MM.1S (cell line): ENCODE measurements around the gene AVPR1B.

Experiments used
- DNase-seq: peaks from one replicate; pipeline ENCODE4 v3.0.0-alpha.2; 2015
- H2AFZ ChIP-seq: fragments of 300-600 bp; sonication (generic); 2 replicates; pipeline ENCODE4 v1.6.0; 2016; ENCODE audit warnings: antibody characterized with exemption, low read length
- H3F3A ChIP-seq: fragments of 300-600 bp; sonication (generic); 2 replicates; pipeline ENCODE4 v1.6.1; 2016; ENCODE audit warnings: mild to moderate bottlenecking, antibody characterized with exemption, low read length, moderate library complexity, mixed read lengths; ENCODE audit not compliant: insufficient read depth
- H3K27ac ChIP-seq: fragments of 300-600 bp; sonication (generic); 2 replicates; pipeline ENCODE4 v1.5.1; 2016; ENCODE audit warnings: mild to moderate bottlenecking, low read length
- H3K27me3 ChIP-seq: fragments of 300-600 bp; sonication (generic); replicated peaks from 2 replicates; pipeline ENCODE4 v1.6.0; 2016; ENCODE audit warnings: low read length; ENCODE audit not compliant: insufficient read depth
- H3K36me3 ChIP-seq: fragments of 300-600 bp; sonication (generic); replicated peaks from 2 replicates; pipeline ENCODE4 v1.6.1; 2016; ENCODE audit warnings: mild to moderate bottlenecking, low read length, mixed read lengths; ENCODE audit not compliant: insufficient read depth
- H3K4me1 ChIP-seq: fragments of 300-600 bp; sonication (generic); 2 replicates; pipeline ENCODE4 v1.6.1; 2016; ENCODE audit warnings: low read length, mixed read lengths
- H3K4me2 ChIP-seq: fragments of 300-600 bp; sonication (generic); 2 replicates; pipeline ENCODE4 v1.6.0; 2016; ENCODE audit warnings: low read depth, low read length
- H3K4me3 ChIP-seq: fragments of 300-600 bp; sonication (generic); 2 replicates; pipeline ENCODE4 v1.5.1; 2016; ENCODE audit warnings: low read length, mixed read lengths
- H3K79me2 ChIP-seq: fragments of 300-600 bp; sonication (generic); 2 replicates; pipeline ENCODE4 v1.6.1; 2016; ENCODE audit warnings: mixed run types, low read length, mixed read lengths
- H3K9ac ChIP-seq: fragments of 300-600 bp; sonication (generic); 2 replicates; pipeline ENCODE4 v1.6.1; 2016; ENCODE audit warnings: low read length, mixed read lengths
- H3K9me2 ChIP-seq: fragments of 300-600 bp; sonication (generic); replicated peaks from 2 replicates; pipeline ENCODE4 v1.6.1; 2016; ENCODE audit warnings: mild to moderate bottlenecking, low read length, mixed read lengths; ENCODE audit not compliant: insufficient read depth
- H3K9me3 ChIP-seq: fragments of 300-600 bp; sonication (generic); replicated peaks from 2 replicates; pipeline ENCODE4 v1.6.1; 2016; ENCODE audit warnings: mild to moderate bottlenecking, low read length, mixed read lengths; ENCODE audit not compliant: insufficient read depth
- H4K20me1 ChIP-seq: fragments of 300-600 bp; sonication (generic); 2 replicates; pipeline ENCODE4 v1.6.1; 2016; ENCODE audit warnings: mild to moderate bottlenecking, low read length, moderate library complexity, mixed read lengths; ENCODE audit not compliant: insufficient read depth
- CTCF ChIP-seq: fragments of 300-600 bp; sonication (generic); IDR thresholded peaks from 2 replicates; pipeline ENCODE4 v1.5.1; 2016; ENCODE audit warnings: antibody characterized with exemption, low read length, mixed read lengths
- EZH2 ChIP-seq: fragments of 300-600 bp; sonication (generic); optimal IDR thresholded peaks from 2 replicates; pipeline ENCODE3; 2017; ENCODE audit warnings: low read depth, mild to moderate bottlenecking, antibody characterized with exemption, low read length, mixed read lengths
- EZH2phosphoT487 ChIP-seq: fragments of 300-600 bp; sonication (generic); IDR thresholded peaks from 2 replicates; pipeline ENCODE4 v1.6.1; 2018; ENCODE audit warnings: antibody characterized with exemption, low read length

Gene AVPR1B

GRCh38 chr1:206082831-206083695 is 34.1 kb downstream of the AVPR1B start:
- TF ChIP-seq EZH2phosphoT487 = no peak
- no peak for TF ChIP-seq CTCF
- no peak for TF ChIP-seq EZH2
- no peaks in the 10 kb centered on the region for H3K27me3 ChIP-seq
- no peaks in the 10 kb centered on the region for H3F3A ChIP-seq
- no peak overlapping the region for H3K9ac ChIP-seq
- H3K4me1 ChIP-seq = no peaks in the 10 kb centered on the region
- no peaks in the 10 kb centered on the region for H3K9me3 ChIP-seq
- no peak for DNase-seq
- H2AFZ ChIP-seq = no peak overlapping the region
- no peaks in the 10 kb centered on the region for H3K36me3 ChIP-seq
- no peak overlapping the region for H3K4me2 ChIP-seq
- H4K20me1 ChIP-seq = no peaks in the 10 kb centered on the region
- no peaks in the 10 kb centered on the region for H3K79me2 ChIP-seq
- H3K9me2 ChIP-seq = no peaks in the 10 kb centered on the region
- no peak overlapping the region for H3K4me3 ChIP-seq
- no peak overlapping the region for H3K27ac ChIP-seq

GRCh38 chr1:206081856-206082255 is 35.3 kb downstream of the AVPR1B start:
- H3K4me3 ChIP-seq = no peak overlapping the region
- DNase-seq = no peak
- no peaks in the 10 kb centered on the region for H3K9me2 ChIP-seq
- no peaks in the 10 kb centered on the region for H3K4me1 ChIP-seq
- no peaks in the 10 kb centered on the region for H3K27me3 ChIP-seq
- H3K27ac ChIP-seq = no peak overlapping the region
- no peak for TF ChIP-seq CTCF
- no peak for TF ChIP-seq EZH2phosphoT487
- no peak for TF ChIP-seq EZH2
- no peaks in the 10 kb centered on the region for H3K79me2 ChIP-seq
- H3K9me3 ChIP-seq = no peaks in the 10 kb centered on the region
- H4K20me1 ChIP-seq = no peaks in the 10 kb centered on the region
- H3K9ac ChIP-seq = no peak overlapping the region
- no peak overlapping the region for H2AFZ ChIP-seq
- no peaks in the 10 kb centered on the region for H3F3A ChIP-seq
- no peaks in the 10 kb centered on the region for H3K36me3 ChIP-seq
- H3K4me2 ChIP-seq = no peak overlapping the region

- Histone ChIP-seq H3K9me3 (no peaks in the 10 kb centered on the region), H3K4me1 (no peaks in the 10 kb centered on the region), H3K4me2 (no peak overlapping the region), H3F3A (no peaks in the 10 kb centered on the region), H2AFZ (no peak overlapping the region), H3K79me2 (no peaks in the 10 kb centered on the region), H3K36me3 (no peaks in the 10 kb centered on the region), H3K4me3 (no peak overlapping the region), H3K27me3 (no peaks in the 10 kb centered on the region), H3K27ac (no peak overlapping the region), H3K9me2 (no peaks in the 10 kb centered on the region), H3K9ac (no peak overlapping the region), H4K20me1 (no peaks in the 10 kb centered on the region)
- no peak for DNase-seq
- no peak for TF ChIP-seq CTCF
- TF ChIP-seq EZH2phosphoT487 = no peak
- TF ChIP-seq EZH2 = no peak
Observed at GRCh38 chr1:206080026-206080820, 37.0 kb downstream of the AVPR1B start.
